GM12865 (cell line): Measurements from ENCODE around the gene PSMB9.

ENCODE experiments used
- DNase-seq: peaks from one replicate; pipeline ENCODE4 v3.0.0; 2010; ENCODE audit warnings: low read depth
- H3K4me3 ChIP-seq: 2 replicates; pipeline ENCODE4 v1.5.1; 2011; ENCODE audit warnings: mild to moderate bottlenecking, low read depth, low read length, control low read depth
- CTCF ChIP-seq: IDR thresholded peaks from 2 replicates; pipeline ENCODE4 v1.5.1; 2011; ENCODE audit warnings: low read length, control low read depth, low read depth, inconsistent platforms; ENCODE audit not compliant: insufficient read depth; ENCODE audit errors: missing control alignments

Gene PSMB9

GRCh38 chr6:32838114-32838958 lies 15.7 kb upstream of the PSMB9 start, which contains the start of gene TAP2:
Gene TAP2 (minus strand): TSS chr6:32838739. CDS start chr6:32838233, 506 bp downstream.
- peak; percentile 92 for TF ChIP-seq CTCF
- H3K4me3 ChIP-seq = peak within 1 kb of the TSS; percentile 62
- peak; percentile 97 for DNase-seq

- no peak for DNase-seq
- TF ChIP-seq CTCF = no peak
Observed at GRCh38 chr6:32839356-32839755, 14.6 kb upstream of the PSMB9 start.

GRCh38 chr6:32840604-32841246 lies 13.3 kb upstream of the PSMB9 start:
- no peak for TF ChIP-seq CTCF
- peak; percentile 81 for DNase-seq
- no peak overlapping the region; the same call in 1 of the 2 replicates for H3K4me3 ChIP-seq

More at GRCh38 chr6:32839356-32839755, 14.6 kb upstream of the PSMB9 start:
- no peak overlapping the region for H3K4me3 ChIP-seq

- no peak for TF ChIP-seq CTCF
- DNase-seq = no peak
- peak overlapping the region; percentile 96 for H3K4me3 ChIP-seq
Observed at GRCh38 chr6:32842021-32842650, 11.9 kb upstream of the PSMB9 start.

GRCh38 chr6:32842690-32843089 lies 11.3 kb upstream of the PSMB9 start:
- no peak for TF ChIP-seq CTCF
- no peak for DNase-seq
- H3K4me3 ChIP-seq = peak overlapping the region; percentile 96

- DNase-seq = peak; percentile 47
- TF ChIP-seq CTCF = no peak
- peak overlapping the region; percentile 96 for H3K4me3 ChIP-seq
Observed at GRCh38 chr6:32843331-32843978, 10.5 kb upstream of the PSMB9 start.
